Neural crest cell (in vitro differentiated cells): ENCODE data around the gene STK33. TPM values are rescaled to one million over a fixed set of nuclear protein-coding genes. Genes with fewer than 3 reads are reported as not detected.
A peak's percentile ranks its signal among the peaks of the same experiment; 100 is the strongest.

ENCODE experiments used
- DNase-seq: peaks from one replicate; pipeline ENCODE4 v3.0.0; 2021; ENCODE audit warnings: low read depth, mixed read lengths, low spot score
- H3K27ac Mint-ChIP-seq: one replicate; pipeline ENCODE4 v1.8.0; 2021; ENCODE audit warnings: mild to moderate bottlenecking, mixed read lengths; ENCODE audit not compliant: unreplicated experiment
- H3K27me3 Mint-ChIP-seq: 2 replicates; pipeline ENCODE4 v1.8.0; 2021; ENCODE audit warnings: low read depth, mild to moderate bottlenecking, mixed read lengths
- H3K36me3 Mint-ChIP-seq: 2 replicates; pipeline ENCODE4 v1.8.0; 2021; ENCODE audit warnings: low read depth, mild to moderate bottlenecking, mixed read lengths
- H3K4me1 Mint-ChIP-seq: 2 replicates; pipeline ENCODE4 v1.8.0; 2021; ENCODE audit warnings: mixed read lengths
- H3K4me3 Mint-ChIP-seq: one replicate; pipeline ENCODE4 v1.8.0; 2021; ENCODE audit warnings: mild to moderate bottlenecking, mixed read lengths
- H3K9me3 Mint-ChIP-seq: 2 replicates; pipeline ENCODE4 v1.8.0; 2021; ENCODE audit warnings: mixed read lengths
- total RNA-seq: library from RNA; stranded (reverse); gene quantifications from 2 replicates; pipeline ENCODE4 v1.2.1, GENCODE V29; 2021
- TF ChIP-seq, protein P1 (sequence below): fragments of 200-600 bp; sonication (generic); conservative IDR thresholded peaks from 2 replicates; pipeline ENCODE4 v1.5.0; 2021; ENCODE audit warnings: antibody characterized with exemption, mild to moderate bottlenecking

The STK33 gene
- total RNA-seq, 1 donor from 2014 or later: 17.3 TPM

DNA sequence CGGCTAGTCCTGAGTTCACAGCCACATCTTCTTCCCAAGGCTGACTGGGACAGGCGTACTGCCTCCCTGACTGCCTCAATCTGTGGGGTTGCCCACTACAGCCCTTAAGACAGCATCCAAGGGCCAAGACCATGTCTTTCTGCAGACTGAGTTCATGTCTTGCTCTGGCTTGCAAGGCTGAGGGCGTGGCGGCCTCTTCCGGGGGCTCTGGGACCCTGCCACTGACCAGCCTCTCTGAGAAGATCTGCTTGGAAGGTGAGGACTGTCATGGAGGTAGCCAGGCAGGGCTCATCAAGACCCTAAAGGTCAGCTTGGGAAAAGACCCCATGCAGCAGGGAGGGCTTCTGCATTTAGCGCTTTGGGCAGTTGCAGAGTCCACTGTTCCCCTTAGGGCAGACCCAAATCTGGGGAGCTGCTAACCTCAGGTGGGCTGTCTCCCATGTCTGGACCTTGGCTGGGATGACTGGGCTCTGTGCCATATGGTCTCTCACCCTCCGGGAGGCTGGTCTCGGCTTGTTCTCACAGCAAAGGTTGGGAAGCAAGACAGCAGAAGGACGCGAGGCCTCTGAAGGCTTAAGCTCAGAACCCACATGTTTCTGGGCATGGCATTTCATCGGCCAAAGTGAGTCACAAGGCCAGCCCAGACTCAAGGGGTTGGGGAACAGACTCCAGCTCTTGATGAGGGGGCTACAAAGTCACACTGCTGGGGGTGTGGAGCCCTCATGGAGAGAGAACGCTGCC is 221.2 kb downstream of the STK33 start:
- no peaks in the 10 kb centered on the region for H3K9me3 Mint-ChIP-seq

DNA sequence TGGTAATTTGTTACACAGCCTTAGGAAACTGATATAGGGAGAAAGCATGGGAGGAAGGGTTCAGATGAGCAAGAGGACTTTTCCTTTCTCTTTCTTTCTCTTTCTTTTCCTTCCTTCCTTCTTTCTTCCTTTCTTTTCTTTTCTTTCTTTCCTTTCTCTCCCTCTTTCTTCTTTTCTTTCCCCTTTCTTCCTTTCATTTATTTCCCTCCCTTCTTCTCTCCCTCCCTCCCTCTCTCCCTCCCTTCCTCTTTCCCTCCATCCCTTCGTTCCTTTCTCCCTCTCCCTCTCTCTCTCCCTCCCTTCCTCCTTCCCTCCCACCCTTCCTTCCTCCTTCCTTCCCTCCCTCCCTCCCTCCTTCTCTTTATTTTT is 222.5 kb downstream of the STK33 start:
- DNase-seq: no peak
- H3K27ac Mint-ChIP-seq: no peak overlapping the region
- no peaks in the 10 kb centered on the region for H3K4me1 Mint-ChIP-seq
- H3K4me3 Mint-ChIP-seq: no peak overlapping the region
- no peaks in the 10 kb centered on the region for H3K9me3 Mint-ChIP-seq
- no peaks in the 10 kb centered on the region for H3K27me3 Mint-ChIP-seq
- no peaks in the 10 kb centered on the region for H3K36me3 Mint-ChIP-seq
- TF ChIP-seq, protein P1, sequence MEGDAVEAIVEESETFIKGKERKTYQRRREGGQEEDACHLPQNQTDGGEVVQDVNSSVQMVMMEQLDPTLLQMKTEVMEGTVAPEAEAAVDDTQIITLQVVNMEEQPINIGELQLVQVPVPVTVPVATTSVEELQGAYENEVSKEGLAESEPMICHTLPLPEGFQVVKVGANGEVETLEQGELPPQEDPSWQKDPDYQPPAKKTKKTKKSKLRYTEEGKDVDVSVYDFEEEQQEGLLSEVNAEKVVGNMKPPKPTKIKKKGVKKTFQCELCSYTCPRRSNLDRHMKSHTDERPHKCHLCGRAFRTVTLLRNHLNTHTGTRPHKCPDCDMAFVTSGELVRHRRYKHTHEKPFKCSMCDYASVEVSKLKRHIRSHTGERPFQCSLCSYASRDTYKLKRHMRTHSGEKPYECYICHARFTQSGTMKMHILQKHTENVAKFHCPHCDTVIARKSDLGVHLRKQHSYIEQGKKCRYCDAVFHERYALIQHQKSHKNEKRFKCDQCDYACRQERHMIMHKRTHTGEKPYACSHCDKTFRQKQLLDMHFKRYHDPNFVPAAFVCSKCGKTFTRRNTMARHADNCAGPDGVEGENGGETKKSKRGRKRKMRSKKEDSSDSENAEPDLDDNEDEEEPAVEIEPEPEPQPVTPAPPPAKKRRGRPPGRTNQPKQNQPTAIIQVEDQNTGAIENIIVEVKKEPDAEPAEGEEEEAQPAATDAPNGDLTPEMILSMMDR: no peak

More for the DNA sequence above, 221.2 kb downstream of the STK33 start:
- peak overlapping the region; percentile 43 for H3K27ac Mint-ChIP-seq
- H3K4me1 Mint-ChIP-seq: no peaks in the 10 kb centered on the region
- no peak for DNase-seq
- no peaks in the 10 kb centered on the region for H3K27me3 Mint-ChIP-seq
- no peak overlapping the region for H3K4me3 Mint-ChIP-seq
- no peaks in the 10 kb centered on the region for H3K36me3 Mint-ChIP-seq
- TF ChIP-seq, protein P1: no peak

- no peaks in the 10 kb centered on the region for H3K36me3 Mint-ChIP-seq
- TF ChIP-seq, protein P1: no peak
- H3K27me3 Mint-ChIP-seq: no peaks in the 10 kb centered on the region
- H3K27ac Mint-ChIP-seq: no peak overlapping the region
- no peak overlapping the region for H3K4me3 Mint-ChIP-seq
- DNase-seq: no peak
- no peaks in the 10 kb centered on the region for H3K9me3 Mint-ChIP-seq
- no peaks in the 10 kb centered on the region for H3K4me1 Mint-ChIP-seq
Observed at GRCh38 chr11:8370812-8371515, 223.1 kb downstream of the STK33 start.

DNA sequence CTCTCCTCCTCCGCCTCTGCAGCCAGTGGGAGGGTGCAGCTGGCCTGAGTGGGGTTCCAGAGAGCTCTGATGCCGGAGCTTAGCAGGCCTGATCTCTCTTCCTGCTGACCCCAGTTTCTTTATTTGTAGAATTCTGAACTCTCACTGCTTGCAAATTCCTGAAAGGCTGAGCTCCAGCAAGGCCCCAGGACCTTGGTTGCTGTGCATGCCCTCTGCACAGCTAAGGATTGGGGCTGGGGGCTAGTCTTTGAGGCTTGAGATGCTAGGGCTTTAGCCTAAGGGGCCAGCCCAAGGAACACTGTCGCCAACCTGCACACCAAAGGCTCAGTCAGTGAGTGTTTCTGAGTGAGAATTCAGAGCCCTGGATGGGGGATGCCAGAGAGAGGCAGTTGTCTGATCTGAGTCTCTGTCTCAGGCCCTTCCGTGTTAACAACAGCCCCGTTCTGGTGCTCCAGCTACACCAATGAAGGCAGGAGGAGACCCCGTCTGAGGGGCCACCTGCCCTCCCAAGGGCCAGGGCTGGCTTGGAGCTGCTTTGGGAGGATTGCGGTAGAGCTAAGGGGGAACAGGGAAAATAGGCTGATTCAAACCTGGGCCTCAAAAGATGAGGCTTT is 224.3 kb downstream of the STK33 start:
- Mint-ChIP-seq H3K9me3 (no peaks in the 10 kb centered on the region), H3K27me3 (no peaks in the 10 kb centered on the region), H3K27ac (no peak overlapping the region), H3K36me3 (no peaks in the 10 kb centered on the region), H3K4me3 (no peak overlapping the region), H3K4me1 (no peaks in the 10 kb centered on the region)
- DNase-seq: no peak
- TF ChIP-seq, protein P1: no peak

- TF ChIP-seq, protein P1: no peak
- H3K27me3 Mint-ChIP-seq: no peaks in the 10 kb centered on the region
- H3K9me3 Mint-ChIP-seq: no peaks in the 10 kb centered on the region
- DNase-seq: no peak
- H3K4me3 Mint-ChIP-seq: no peak overlapping the region
- no peak overlapping the region for H3K27ac Mint-ChIP-seq
- no peaks in the 10 kb centered on the region for H3K4me1 Mint-ChIP-seq
- H3K36me3 Mint-ChIP-seq: no peaks in the 10 kb centered on the region
Observed at GRCh38 chr11:8368772-8369171, 225.3 kb downstream of the STK33 start.
